Measurements from ENCODE around the gene VPS8. TPM values are rescaled to one million over a fixed set of nuclear protein-coding genes. Genes with fewer than 3 reads are reported as not detected.

The VPS8 gene
- total RNA-seq, 1 experiment from 2014 or later = 72.3 TPM

DNA sequence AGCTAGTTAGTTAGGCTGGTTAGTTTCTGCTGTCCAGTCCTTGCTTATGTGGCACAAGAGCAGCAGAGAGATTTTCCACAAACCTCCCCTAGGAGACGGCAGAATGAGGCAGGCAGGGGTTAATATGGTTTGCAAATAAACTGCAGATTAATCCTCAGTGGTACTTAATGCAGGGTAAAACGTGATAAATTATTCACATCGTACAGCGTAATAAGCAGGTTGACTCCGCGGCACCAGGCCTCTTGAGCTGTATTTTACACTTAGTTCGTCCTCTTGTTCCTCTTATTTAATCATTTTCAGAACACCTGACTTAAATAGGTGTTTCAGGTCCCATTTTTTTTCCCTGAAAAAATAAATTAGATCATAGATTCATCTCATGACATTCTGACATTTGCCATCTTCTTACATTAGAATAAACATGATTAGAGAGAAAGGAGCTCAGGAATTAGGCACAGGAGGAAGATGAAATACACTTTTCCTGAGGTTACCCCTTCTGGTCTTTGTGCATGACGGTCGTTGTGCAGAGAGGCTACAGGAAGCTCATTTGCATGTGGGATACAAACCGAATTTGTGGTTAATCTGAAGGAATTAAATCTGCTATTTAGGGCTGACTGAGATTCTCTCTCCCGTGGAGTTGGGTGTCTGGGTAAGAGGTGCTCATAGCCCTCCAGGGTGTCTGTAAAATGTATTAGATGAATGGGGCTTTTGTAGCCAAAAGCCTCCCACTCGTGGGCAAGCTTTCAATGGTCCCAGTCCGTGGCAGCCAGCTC is 27.1 kb upstream of the VPS8 start:
- Histone ChIP-seq H3K4me1 (ENCODE audit: control insufficient read depth, insufficient read depth, low read length) (no peaks in the 10 kb centered on the region), H3K27ac (ENCODE audit: low read length) (no peak overlapping the region), H3K27me3 (ENCODE audit: control insufficient read depth, insufficient read depth, low read length) (0 out of 2 replicates have a peak, but pooled peaks cover 4% of the 10 kb centered on the region), H3K9me3 (ENCODE audit: control insufficient read depth, insufficient read depth, low read depth, low read length) (no peaks in the 10 kb centered on the region), H3K36me3 (ENCODE audit: control insufficient read depth, insufficient read depth, low read length) (no peaks in the 10 kb centered on the region), H3K4me3 (ENCODE audit: low read depth in 2 of 2, low read length in 2 of 2) (no peak overlapping the region)
- CTCF ChIA-PET = interaction anchor here (0.6 to 1.3 kb wide), 2 partner anchors 28 to 888 kb away, joined by 3 to 4 read pairs; no protein-coding TSS in a partner anchor
- intact Hi-C loops (cut with micrococcal nuclease; ENCODE audit: unreplicated experiment) (no loop called here), in situ Hi-C loops (cut with HindIII; ENCODE audit: low pct_unique_long_range_greater_than_20kb, low sequenced_read_pairs) (no loop called here)
- no TSS peak for BruUV-seq (replicated peaks)
- DNase-seq (ENCODE audit: low read depth, low spot score) = no peak
- TF ChIP-seq SIN3A (IDR thresholded peaks at IDR 0.05; ENCODE audit: borderline replicate concordance, insufficient read depth, low read depth, low read length) (no peak), TCF7L2 (IDR thresholded peaks at IDR 0.05; ENCODE audit: low read depth, low read length) (no peak), POLR2AphosphoS5 (IDR thresholded peaks at IDR 0.05; ENCODE audit: low read depth, low read length) (no peak), CTCF (IDR thresholded peaks at IDR 0.05) (no peak), REST (IDR thresholded peaks at IDR 0.05; ENCODE audit: insufficient read depth in 1 of 2, low read depth in 2 of 2, low read length in 1 of 2) (no peak)
- ATAC-seq = no peak
- POLR2A ChIA-PET = interaction anchor here (0.5 kb wide), 1 partner anchor 163 kb away, joined by 6 read pairs; no protein-coding TSS in a partner anchor

DNA sequence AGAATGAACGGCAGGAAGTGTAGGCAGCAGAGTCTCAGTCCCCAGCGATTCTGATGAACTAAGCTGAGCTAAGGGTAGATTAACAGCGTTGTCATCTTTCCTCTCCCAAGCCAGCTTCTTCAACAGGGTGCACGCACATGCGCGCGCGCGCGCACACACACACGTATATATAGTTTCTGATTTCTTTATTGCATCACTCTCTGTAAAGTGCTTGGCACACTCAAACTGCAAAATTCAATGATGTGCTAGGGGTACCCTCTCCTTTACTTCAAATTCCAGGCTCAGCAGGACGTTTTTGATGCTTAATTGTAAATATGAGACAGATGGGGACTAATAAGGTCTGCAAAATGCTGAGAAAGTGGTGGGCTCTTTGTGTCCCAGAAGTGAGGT is 26.1 kb upstream of the VPS8 start:
- in situ Hi-C loops (cut with HindIII; ENCODE audit: low pct_unique_long_range_greater_than_20kb, low sequenced_read_pairs) (no loop called here), intact Hi-C loops (cut with micrococcal nuclease; ENCODE audit: unreplicated experiment) (no loop called here)
- BruUV-seq (replicated peaks) = no TSS peak
- Histone ChIP-seq H3K9me3 (ENCODE audit: control insufficient read depth, insufficient read depth, low read depth, low read length) (no peaks in the 10 kb centered on the region), H3K27me3 (ENCODE audit: control insufficient read depth, insufficient read depth, low read length) (0 out of 2 replicates have a peak, but pooled peaks cover 2% of the 10 kb centered on the region), H3K36me3 (ENCODE audit: control insufficient read depth, insufficient read depth, low read length) (no peaks in the 10 kb centered on the region), H3K27ac (ENCODE audit: low read length) (no peak overlapping the region), H3K4me1 (ENCODE audit: control insufficient read depth, insufficient read depth, low read length) (no peaks in the 10 kb centered on the region), H3K4me3 (ENCODE audit: low read depth in 2 of 2, low read length in 2 of 2) (no peak overlapping the region)
- no peak for TF ChIP-seq CTCF (IDR thresholded peaks at IDR 0.05)
- no peak for TF ChIP-seq REST (IDR thresholded peaks at IDR 0.05; ENCODE audit: insufficient read depth in 1 of 2, low read depth in 2 of 2, low read length in 1 of 2)
- TF ChIP-seq POLR2AphosphoS5 (IDR thresholded peaks at IDR 0.05; ENCODE audit: low read depth, low read length) = no peak
- TF ChIP-seq TCF7L2 (IDR thresholded peaks at IDR 0.05; ENCODE audit: low read depth, low read length) = no peak
- no peak for TF ChIP-seq SIN3A (IDR thresholded peaks at IDR 0.05; ENCODE audit: borderline replicate concordance, insufficient read depth, low read depth, low read length)
- ChIA-PET CTCF (interaction anchor here (0.6 to 1.3 kb wide), 2 partner anchors 29 to 889 kb away, joined by 3 to 4 read pairs; no protein-coding TSS in a partner anchor), POLR2A (no interaction called here)
- DNase-seq (ENCODE audit: low read depth, low spot score) = no peak
- no peak for ATAC-seq

Measured in Panc1 (cell line).